NCI-H2196 treated with DMSO at 0.1 percent for 48 hours (cell line): ENCODE data around the gene IL17C.
"Not testable (repeated sequence)": the region's sequence is repeated elsewhere in the genome, so short reads cannot be mapped to it uniquely, and the experiment has no call there.

Source experiments
- DNase-seq: peaks from one replicate; lab custom pipeline; 2025; ENCODE audit not compliant: unreplicated experiment; lab: John Stamatoyannopoulos, UW

IL17C gene

DNA sequence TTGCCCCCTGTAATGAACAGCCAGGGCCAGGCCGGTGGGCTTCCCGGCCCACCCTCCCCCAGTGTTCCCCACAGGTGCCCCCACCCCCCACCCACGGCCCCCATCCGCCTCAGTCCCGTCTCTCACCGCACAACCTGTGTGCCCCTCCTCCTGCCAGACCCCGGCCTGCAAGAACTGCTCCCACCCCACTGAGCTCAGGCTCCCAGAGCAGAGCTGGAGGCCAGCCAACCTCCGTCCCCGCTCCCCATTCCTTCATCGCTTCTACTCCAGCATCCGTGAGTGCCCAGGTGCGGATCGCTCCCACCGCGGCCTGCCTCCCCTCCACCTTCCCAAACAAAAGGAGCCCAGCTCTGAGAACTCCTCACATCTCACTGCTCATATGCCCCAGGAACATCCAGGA is 20.3 kb downstream of the IL17C start:
- DNase-seq, result no peak

DNA sequence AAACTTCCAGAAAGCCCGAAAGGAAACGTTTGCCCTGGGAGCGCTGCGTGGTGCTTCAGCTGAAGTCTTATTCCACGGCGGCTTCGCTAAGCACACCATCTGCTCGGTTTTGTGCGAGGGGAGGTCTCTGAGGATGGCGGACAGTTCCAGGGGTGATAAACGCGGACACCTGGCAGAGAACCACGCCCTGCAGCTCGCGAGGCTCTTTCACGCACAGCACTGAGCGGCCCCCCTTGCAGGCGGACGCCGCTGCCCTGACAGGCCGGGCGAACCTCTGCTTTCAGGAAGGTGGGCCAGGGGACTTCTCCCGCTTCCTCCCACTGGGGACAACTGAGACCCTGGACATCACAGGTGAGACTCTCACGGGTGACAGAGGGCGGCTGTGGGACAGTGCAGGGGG is 20.8 kb downstream of the IL17C start:
- DNase-seq, result no peak

DNA sequence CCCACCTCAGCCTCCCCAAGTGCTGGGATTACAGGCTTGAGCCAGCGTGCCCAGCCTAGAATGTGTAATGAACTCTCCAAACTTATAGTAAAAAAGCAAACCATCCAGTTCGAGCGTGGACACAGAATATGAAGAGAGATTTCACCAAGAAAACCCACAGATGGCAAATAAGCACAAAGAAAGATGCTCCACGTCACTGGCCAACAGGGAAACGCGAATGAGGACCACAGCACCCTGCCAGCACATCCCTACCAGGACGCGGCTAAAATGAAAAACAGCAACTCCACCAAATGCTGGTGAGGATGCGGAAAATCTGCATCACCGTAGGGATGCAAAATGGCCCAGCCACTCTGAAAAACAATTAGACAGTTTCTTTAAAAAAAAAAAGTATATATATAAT is 23.1 kb downstream of the IL17C start:
- DNase-seq, result no peak

- no peak for DNase-seq
These were observed 24.0 kb downstream of the IL17C start for GRCh38 chr16:88662222-88662842.

- DNase-seq, result peak; percentile 66
These were observed 24.7 kb downstream of the IL17C start, which contains the start of gene MVD for GRCh38 chr16:88662843-88663606. MVD (minus strand) TSS chr16:88663091; CDS start chr16:88663080, 11 bp downstream.

DNA sequence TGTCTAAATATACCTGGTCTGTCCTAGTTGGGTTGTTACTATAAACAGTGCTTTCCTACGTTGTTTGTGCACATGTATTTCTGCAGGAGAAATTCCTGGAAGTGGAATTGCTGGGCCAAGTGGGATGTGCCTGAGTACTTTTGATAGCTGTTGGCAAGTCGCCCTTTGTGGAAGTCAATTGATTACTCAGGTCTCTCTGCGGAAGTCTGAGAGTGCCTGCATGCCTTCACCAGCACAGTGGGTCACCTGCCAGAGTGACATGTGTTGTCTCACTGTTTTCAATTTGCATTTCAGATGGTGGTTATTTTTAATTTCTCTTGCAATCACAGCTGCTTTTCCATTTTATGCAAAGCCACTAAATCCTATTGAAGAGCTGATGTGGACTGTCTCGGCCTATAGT is 26.8 kb downstream of the IL17C start:
- no peak for DNase-seq

GRCh38 chr16:88665570-88665969 is 27.2 kb downstream of the IL17C start:
- no peak for DNase-seq

GRCh38 chr16:88667461-88667860 is 29.1 kb downstream of the IL17C start:
- no peak for DNase-seq

- not testable (repeated sequence) for DNase-seq
These were observed 31.1 kb downstream of the IL17C start for GRCh38 chr16:88669493-88669892.

GRCh38 chr16:88669980-88670379 is 31.6 kb downstream of the IL17C start:
- DNase-seq, result no peak

GRCh38 chr16:88671806-88672205 is 33.4 kb downstream of the IL17C start:
- no peak for DNase-seq

DNA sequence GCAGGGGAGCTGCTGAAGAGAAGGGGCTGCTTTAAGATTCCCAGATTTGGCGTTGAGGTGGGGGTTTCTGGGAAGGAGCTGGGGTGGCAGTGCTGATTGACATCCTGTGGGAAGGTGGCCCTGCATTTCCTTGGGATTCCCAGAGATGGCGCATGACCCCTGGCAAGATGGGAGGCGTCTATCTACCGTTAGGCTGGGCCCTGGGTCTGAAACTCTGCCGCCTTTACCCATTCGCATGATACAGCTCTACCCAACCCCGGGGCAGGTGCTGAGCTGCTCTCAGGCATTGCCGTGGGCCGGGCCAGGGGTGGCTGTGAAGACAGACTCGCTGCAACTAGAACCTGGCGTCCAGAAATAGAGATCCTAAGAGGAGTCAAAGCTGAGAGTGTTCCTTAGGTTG is 34.4 kb downstream of the IL17C start:
- no peak for DNase-seq

GRCh38 chr16:88673716-88674379 is 35.5 kb downstream of the IL17C start:
- no peak for DNase-seq

DNA sequence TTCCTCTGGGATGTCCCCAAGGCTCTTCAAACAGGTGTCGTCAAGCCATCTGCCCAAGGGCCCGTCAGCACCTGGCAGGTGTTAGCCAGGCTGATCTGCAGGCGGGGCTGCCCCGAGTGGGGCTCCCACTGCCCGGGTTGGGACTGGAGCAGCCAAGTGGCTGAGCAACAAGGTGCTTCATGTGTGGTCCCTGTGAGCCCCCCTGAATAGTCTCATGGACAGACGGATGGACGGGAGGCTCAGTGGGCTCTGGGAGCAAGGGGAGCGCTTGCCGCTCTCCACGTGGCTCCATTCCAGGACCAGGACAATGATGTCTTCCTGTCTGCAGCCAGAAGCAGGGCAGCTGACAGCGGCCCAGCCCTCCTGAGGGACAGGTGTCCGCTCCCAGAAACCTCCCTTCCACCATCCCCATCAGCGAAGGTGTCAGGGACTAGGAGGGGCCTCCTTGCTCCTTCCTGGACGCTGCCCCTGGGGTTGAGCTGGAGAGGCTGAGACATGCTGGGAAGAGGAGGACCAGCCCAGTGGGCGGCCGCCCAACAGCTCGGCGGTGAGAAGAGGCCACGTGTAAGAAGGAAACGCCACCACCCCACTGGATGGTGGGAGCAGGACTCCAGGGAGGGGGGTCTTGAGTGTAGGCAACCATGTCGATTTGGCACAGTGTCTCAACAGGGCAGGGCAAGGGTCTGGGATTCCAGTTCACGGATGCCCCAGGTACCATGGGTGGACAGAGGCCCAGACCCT is 38.3 kb downstream of the IL17C start:
- DNase-seq, result no peak

- DNase-seq, result no peak
These were observed 39.3 kb downstream of the IL17C start for GRCh38 chr16:88677721-88678120.

DNA sequence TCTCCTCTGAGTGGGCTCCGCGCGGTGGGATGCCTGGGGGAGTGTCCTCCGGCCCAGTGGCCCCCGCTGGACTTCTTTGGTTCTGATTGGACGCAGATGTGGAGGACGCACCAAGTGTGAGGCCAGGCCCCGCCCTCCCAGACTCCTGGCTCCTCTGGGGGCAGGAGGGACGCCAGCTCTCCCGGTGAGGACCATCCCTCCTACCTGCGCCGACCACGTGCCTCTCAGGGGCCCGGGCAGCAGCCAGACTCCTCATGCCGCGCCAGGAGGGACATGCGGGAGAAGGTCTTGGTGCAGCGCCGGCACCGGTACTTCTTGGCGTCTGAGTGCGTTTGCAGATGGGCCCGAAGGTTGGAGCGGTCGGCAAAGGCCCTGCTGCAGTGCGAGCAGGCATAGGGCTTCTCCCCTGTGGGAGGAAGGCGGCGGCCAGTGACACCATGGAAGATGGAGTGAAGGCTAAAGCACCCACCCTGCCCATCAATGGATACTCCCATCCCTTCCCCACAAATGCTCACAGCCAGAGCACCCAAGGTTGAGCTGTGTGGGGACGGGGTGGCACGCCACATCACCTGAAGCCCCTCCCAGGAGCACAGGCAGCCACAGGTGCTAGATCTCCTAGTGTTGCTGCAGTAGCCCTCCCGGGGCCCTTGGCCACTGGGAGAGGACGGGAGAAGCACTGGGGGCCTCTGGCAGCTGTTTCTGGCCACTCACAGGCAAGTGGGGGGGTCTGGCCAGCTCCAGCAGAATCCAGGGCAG is 40.0 kb downstream of the IL17C start:
- no peak for DNase-seq

DNA sequence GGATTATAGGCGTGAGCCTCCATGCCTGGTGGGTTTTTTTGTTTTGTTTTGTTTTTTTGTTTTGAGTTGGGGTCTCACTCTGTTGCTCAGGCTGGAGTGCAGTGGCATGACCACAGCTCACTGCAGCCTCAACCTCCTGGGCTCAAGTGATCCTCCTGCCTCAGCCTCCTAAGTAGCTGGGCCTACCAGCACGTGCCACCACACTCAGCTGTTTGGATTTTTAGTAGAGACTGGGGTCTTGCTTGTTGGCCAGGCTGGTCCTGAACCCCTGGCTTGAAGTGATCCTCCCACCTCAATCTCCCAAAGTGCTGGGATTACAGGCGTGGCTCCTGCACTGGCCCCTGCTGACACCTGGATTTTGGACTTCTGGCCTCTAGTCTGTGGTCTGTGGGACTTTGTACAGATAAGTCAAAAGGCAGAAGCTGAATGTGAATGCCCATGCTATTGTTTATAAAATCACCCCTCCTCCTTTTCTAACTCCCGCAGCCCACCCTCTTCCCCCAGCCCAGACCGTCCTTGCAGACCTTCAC is 42.2 kb downstream of the IL17C start:
- DNase-seq, result no peak

DNA sequence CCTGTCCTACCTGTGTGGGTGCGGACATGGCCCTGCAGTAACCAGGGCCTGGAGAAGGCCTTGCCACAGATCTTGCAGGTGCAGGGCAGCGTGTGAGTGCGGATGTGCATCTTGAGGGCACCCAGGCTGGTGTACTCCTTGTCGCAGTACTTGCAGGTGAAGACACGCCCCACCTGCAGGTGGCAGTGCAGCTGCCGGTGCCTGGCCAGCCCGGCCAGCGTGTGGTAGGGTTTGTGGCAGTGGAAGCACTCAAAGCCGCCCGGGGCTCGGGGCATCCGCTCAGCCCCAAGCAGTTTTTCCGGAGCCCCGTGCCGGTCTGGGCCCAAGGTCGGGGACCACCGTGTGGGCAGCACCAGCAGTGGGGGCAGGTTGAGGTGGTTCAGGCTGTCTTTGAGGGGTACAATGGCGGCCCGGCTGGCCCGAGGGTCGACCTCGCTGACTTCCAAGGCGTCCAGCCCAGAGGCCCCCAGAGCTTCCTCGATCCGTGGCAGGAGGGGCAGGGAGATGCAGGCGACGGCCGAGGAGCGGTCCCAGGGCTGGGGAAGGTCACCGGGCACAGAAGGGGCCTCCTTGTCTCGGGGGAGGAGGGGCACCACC is 42.8 kb downstream of the IL17C start:
- DNase-seq, result no peak

DNA sequence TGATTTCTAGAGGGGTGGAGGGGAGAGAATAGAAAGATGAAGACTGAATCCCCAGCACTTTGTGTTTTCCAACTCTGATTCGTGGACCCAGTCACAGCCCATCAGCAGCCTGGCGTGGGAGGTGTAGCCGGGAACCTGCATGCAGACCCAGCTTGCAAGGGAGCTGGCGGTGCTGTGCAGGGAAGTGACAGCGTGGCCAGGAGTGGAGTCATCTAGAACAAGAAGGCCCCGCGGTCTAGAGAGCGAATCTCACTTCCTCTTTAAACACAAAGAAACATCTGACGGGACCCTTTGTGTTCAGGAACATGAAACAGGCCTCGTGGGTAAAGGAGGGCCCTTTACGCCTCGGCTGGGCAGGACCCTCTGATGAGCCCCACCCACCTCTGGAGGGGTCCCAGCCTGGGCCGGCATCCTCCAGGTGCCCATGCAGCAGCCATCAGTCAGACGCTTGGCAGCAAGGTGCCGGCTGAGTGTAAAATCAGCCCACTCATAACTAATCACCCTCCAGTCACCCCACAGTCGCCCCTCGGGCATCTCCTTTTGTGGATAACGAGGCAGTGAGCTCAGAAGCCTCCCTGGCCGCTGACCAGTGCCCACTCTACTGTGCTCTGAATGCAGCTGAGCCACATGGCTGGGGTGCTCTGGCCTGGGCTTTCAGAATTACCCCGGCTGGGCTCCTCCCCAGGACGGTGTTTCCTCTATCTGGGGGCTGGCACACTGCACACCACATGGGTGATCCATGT is 43.5 kb downstream of the IL17C start:
- no peak for DNase-seq
